Thyroid gland (tissue), 4 donors: ENCODE results near the gene RNF31. TPM values are rescaled to one million over a fixed set of nuclear protein-coding genes. Genes with fewer than 3 reads are reported as not detected.
A peak's percentile ranks its signal among the peaks of the same experiment; 100 is the strongest.
"Not testable (repeated sequence)": the region's sequence is repeated elsewhere in the genome, so short reads cannot be mapped to it uniquely, and the experiment has no call there.

ENCODE experiments used
- DNase-seq, 2 donors: peaks; one replicate each; pipeline ENCODE4 v3.0.0-alpha.2; 2019
- H3K27ac ChIP-seq, 3 donors: fragments of 200-600 bp; sonication (generic); 1 replicate in 2 of 3; 2 replicates in 1 of 3; pipeline ENCODE4 v1.5.1; 2016 to 2019; ENCODE audit warnings: mild to moderate bottlenecking in 1 of 3, moderate library complexity in 1 of 3
- H3K27me3 ChIP-seq: fragments of 200-600 bp; sonication (generic); one replicate; pipeline ENCODE4 v1.5.1; 2019
- H3K36me3 ChIP-seq, 2 donors: fragments of 200-600 bp; sonication (generic); one replicate each; pipeline ENCODE4 v1.5.1; 2016 to 2019
- H3K4me1 ChIP-seq, 2 donors: fragments of 200-600 bp; sonication (generic); one replicate each; pipeline ENCODE4 v1.5.1; 2017 to 2019
- H3K4me3 ChIP-seq, 3 donors: fragments of 200-600 bp; sonication (generic); replicated peaks in 1 of 3; 1 replicate in 2 of 3; 2 replicates in 1 of 3; pipeline ENCODE4 v1.5.1; 2016; ENCODE audit warnings: mild to moderate bottlenecking in 1 of 3
- H3K9me3 ChIP-seq: fragments of 200-600 bp; sonication (generic); one replicate; pipeline ENCODE4 v1.5.1; 2017
- POLR2A ChIP-seq, 2 donors: fragments of 450-650 bp; IDR thresholded peaks; one replicate each; pipeline ENCODE4 v1.6.1; 2017; ENCODE audit warnings: antibody characterized with exemption in 2 of 2, mild to moderate bottlenecking in 2 of 2, moderate library complexity in 1 of 2
- WGBS, 2 donors: methylation state at CpG; one replicate each; pipeline ENCODE4 v1.1.5; 2017; 5-methylcytosine and 5-hydroxymethylcytosine counted together
- intact Hi-C: fragments of 100-400 bp; cut with DNase I; formaldehyde crosslinking; loops from one replicate; pipeline ENCODE4 v1.15.1; 2023
- total RNA-seq, 4 donors: library from RNA; depleted of rRNA; stranded (reverse); fragments of >200 nt; gene quantifications; one replicate each; pipeline ENCODE4 v1.2.3, GENCODE V29; 2016
- TF ChIP-seq, protein P1 (sequence below), 6 experiments: fragments of 200-600 bp in 3 of 6; fragments of 450-650 bp in 3 of 6; sonication (generic) in 3 of 6; IDR thresholded peaks; one replicate each; pipeline ENCODE4 v1.5.1; 2016 to 2019; ENCODE audit warnings: antibody characterized with exemption in 6 of 6, mild to moderate bottlenecking in 2 of 6, inconsistent platforms in 1 of 6, moderate library complexity in 1 of 6

Gene RNF31
- total RNA-seq, 4 donors from 2014 or later: 30.6 to 106 (median 67.6) TPM

DNA sequence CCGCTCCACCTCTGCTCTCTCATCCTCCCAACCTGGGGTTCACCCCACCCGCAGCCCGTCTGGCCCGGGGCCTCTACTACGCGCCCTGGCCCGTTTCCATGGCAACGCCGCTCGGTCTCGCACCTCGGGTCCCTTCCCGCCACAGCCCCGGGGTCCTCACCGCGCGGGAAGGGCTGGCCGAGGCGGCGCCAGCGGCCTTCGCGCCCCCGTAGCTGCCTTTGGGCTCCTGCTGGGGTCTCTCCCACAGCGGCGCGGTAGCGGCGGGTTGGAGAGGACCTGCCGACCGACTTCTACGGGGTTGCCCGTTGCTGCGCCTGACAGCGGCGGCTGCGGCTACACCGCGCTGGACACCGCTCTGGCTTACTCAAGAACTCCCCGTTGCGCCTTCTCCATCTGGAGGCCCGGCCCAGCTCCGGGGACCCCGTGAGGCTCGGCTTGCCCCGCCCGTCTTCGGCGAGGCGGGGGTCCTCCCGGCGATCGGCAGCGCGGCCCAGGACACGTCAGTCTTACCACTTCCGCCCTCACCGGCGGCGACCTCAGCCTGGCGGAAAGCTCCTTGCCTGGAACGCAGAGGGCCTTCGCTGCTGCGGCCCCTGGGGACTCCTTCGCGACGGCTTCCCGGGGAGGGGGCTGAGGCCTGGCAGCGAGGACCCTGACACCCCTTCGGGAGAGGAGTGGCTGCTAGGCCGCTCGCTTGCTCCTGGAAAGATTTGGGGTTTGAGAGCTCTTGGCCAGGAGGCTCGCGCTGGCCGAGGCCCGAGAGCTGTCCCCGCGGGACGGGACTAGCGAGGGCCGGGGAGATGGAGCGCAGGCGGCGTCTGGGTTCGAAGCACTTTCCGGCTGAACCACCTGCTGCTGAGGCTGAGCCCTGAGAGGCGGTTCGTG, 48.1 kb downstream of the RNF31 start, which contains the start of gene TM9SF1:
Gene TM9SF1, minus strand, starts transcription at position 256 of the 885 bp plus-strand sequence. CDS start 422 bp downstream, outside the sequence.
- H3K27ac ChIP-seq: peak within 1 kb of the TSS; percentile 94 to 100 (median 98)
- H3K9me3 ChIP-seq: no peaks in the 10 kb centered on the region
- intact Hi-C loops: no loop called here
- H3K4me3 ChIP-seq: peak within 1 kb of the TSS; percentile 81 to 100 (median 94)
- H3K27me3 ChIP-seq: no peaks in the 10 kb centered on the region
- peaks cover 17 to 31% of the 10 kb centered on the region in 2 donors for H3K4me1 ChIP-seq
- DNase-seq: peak; percentile 86 to 89
- peaks cover 11 to 17% of the 10 kb centered on the region in 2 donors for H3K36me3 ChIP-seq
- 1% methylated on average over 11 to 32 of the region's 89 CpGs for whole genome bisulfite sequencing, 2 donors
- TF ChIP-seq, protein P1, sequence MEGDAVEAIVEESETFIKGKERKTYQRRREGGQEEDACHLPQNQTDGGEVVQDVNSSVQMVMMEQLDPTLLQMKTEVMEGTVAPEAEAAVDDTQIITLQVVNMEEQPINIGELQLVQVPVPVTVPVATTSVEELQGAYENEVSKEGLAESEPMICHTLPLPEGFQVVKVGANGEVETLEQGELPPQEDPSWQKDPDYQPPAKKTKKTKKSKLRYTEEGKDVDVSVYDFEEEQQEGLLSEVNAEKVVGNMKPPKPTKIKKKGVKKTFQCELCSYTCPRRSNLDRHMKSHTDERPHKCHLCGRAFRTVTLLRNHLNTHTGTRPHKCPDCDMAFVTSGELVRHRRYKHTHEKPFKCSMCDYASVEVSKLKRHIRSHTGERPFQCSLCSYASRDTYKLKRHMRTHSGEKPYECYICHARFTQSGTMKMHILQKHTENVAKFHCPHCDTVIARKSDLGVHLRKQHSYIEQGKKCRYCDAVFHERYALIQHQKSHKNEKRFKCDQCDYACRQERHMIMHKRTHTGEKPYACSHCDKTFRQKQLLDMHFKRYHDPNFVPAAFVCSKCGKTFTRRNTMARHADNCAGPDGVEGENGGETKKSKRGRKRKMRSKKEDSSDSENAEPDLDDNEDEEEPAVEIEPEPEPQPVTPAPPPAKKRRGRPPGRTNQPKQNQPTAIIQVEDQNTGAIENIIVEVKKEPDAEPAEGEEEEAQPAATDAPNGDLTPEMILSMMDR (IDR thresholded peaks at IDR 0.05): peak in 1 of 6 experiments; percentile 7
- TF ChIP-seq POLR2A (IDR thresholded peaks at IDR 0.05): peak in 1 of 2 donors; percentile 78

DNA sequence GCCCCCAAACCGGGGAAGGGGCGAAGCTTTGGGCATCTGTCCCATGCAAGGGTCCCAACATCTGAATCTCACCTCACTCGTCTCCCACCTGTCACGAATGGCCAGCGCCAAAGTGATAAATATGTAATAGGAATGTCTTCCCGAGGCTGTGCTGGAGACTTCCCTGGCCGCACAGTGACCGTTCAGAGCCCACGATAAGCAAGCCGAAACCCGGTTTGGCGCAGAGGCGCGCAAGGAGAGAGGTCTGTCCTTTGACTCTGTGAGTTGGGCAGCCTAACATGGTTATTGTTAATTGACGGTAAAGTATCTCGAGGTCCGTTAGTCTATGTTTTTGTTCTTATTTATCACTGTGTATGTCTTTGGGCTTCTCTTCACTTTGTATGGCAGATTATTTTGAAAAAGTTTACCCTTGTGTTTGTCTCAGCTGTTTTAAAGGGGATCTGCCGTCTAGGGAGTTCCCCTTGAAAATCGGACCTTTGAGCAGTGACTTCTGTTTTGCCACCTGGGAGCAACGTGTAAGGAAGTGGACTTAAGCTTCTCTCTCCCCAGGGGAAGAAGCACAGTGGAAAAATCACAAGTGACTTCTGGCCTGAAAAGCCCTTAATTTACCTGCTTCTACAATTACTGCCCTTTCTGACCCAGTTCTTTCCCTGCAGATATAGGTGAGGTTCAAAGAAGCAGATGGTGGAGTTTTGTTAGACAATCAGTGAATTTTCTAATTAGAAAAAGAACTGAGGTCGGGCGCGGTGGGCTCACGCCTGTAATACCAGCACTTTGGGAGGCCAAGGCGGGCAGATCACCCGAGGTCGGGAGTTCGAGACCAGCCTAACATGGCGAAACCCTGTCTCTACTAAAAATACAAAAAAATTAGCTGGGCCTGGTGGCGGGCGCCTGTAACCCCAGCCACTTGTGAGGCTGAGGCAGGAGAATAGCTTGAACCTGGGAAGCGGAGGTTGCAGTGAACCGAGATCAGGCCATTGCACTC, 49.1 kb downstream of the RNF31 start:
- no peaks in the 10 kb centered on the region for H3K27me3 ChIP-seq
- TF ChIP-seq, protein P1 (IDR thresholded peaks at IDR 0.05): no peak
- no peak for TF ChIP-seq POLR2A (IDR thresholded peaks at IDR 0.05)
- peak overlapping the region; percentile 94 to 100 (median 98) for H3K27ac ChIP-seq
- peaks cover 11 to 16% of the 10 kb centered on the region in 2 donors for H3K36me3 ChIP-seq
- H3K4me1 ChIP-seq: peaks cover 17 to 31% of the 10 kb centered on the region in 2 donors
- intact Hi-C loops: no loop called here
- WGBS, 2 donors: 35 to 37% methylated on average over 32 to 33 of the region's 33 CpGs
- no peaks in the 10 kb centered on the region for H3K9me3 ChIP-seq
- H3K4me3 ChIP-seq: peak overlapping the region; percentile 81 to 100 (median 94)
- DNase-seq: peak in 1 of 2 donors; percentile 15

DNA sequence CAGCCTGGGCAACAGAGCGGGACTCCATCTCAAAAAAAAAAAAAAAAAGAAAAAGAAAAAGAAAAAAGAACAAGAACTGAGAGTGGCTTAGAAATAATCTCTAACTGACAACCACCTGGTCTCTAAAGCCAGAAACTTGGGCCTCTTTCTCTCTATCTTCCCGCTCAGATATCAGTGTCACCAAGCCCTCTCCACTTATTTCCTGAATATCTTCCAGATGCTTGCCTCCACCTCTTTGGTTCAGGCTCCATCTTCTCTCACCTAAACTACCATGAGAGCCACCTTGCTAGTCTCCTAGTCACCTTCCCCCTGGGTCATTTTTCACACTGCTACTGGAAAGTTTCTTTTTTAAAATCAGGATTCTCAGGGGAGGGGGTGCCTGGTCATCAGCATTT, 49.8 kb downstream of the RNF31 start:
- no peak overlapping the region for H3K4me3 ChIP-seq
- H3K4me1 ChIP-seq: peaks cover 17 to 31% of the 10 kb centered on the region in 2 donors
- no peak for TF ChIP-seq POLR2A (IDR thresholded peaks at IDR 0.05)
- TF ChIP-seq, protein P1 (IDR thresholded peaks at IDR 0.05): no peak

DNA sequence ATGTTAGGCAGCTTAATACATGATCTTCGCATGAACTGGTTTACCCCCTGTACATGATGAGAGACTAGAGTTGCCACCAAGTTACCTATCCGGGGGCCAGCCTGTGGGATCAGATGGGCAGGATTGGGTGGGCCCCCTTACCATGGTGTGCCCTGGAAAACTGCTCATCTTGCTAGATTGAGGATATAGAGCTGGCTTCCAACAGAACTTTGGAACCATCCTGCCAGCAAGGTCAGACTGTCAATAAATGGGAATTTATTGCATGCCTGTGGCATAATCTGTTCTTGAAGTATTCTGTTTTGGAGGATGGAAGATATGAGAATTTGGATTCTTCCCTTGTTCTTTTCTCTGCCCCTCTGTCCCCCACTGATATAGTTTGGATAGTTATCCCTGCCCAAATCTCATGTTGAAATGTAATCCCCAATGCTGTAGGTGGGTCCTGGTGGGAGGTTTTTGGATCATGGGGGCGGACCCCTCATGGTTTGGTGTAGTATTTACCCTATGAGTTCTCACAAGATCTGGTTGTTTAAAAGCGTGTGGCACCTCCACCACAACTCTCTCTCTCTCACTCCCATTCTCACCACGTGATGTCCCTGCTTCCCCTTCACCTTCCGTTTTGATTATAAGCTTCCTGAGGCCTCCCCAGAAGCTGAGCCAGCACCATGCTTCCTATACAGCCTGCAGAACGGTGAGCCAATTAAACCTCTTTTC, 51.7 kb downstream of the RNF31 start:
- no peak for DNase-seq
- WGBS, 2 donors: 92 to 93% methylated on average over 7 of the region's 7 CpGs
- no peaks in the 10 kb centered on the region for H3K36me3 ChIP-seq
- H3K27ac ChIP-seq: no peak overlapping the region
- H3K4me1 ChIP-seq: peaks cover 16 to 29% of the 10 kb centered on the region in 2 donors
- H3K27me3 ChIP-seq: no peaks in the 10 kb centered on the region
- intact Hi-C loops: no loop called here
- TF ChIP-seq POLR2A (IDR thresholded peaks at IDR 0.05): no peak
- TF ChIP-seq, protein P1 (IDR thresholded peaks at IDR 0.05): no peak
- H3K4me3 ChIP-seq: no peak overlapping the region
- H3K9me3 ChIP-seq: no peaks in the 10 kb centered on the region

More for the DNA sequence above, 49.8 kb downstream of the RNF31 start:
- Histone ChIP-seq H3K27ac (no peak overlapping the region), H3K36me3 (peaks cover 5 to 9% of the 10 kb centered on the region in 2 donors), H3K9me3 (no peaks in the 10 kb centered on the region), H3K27me3 (no peaks in the 10 kb centered on the region)
- WGBS, 2 donors: 98% methylated on average over 2 of the region's 2 CpGs
- DNase-seq: no peak
- intact Hi-C loops: no loop called here

DNA sequence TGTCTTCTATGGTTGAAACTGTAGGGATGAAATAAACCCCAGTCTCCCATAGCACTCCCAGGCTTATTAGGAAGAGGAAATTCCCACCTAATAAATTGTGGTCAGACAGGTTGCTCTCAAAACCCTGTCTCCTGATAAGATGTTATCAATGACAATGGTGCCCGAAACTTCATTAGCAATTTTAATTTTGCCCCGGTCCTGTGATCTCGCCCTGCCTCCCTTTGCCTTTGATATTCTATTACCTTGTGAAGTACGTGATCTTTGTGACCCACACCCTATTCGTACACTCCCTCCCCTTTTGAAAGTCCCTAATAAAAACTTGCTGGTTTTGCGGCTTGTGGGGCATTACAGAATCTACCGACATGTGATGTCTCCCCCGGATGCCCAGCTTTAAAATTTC, 55.2 kb downstream of the RNF31 start:
- H3K9me3 ChIP-seq, intact Hi-C loops, H3K4me1 ChIP-seq, H3K36me3 ChIP-seq, H3K27me3 ChIP-seq, H3K27ac ChIP-seq, DNase-seq, H3K4me3 ChIP-seq: not testable (repeated sequence)
- WGBS, 2 donors: 90% methylated on average over 8 of the region's 8 CpGs

DNA sequence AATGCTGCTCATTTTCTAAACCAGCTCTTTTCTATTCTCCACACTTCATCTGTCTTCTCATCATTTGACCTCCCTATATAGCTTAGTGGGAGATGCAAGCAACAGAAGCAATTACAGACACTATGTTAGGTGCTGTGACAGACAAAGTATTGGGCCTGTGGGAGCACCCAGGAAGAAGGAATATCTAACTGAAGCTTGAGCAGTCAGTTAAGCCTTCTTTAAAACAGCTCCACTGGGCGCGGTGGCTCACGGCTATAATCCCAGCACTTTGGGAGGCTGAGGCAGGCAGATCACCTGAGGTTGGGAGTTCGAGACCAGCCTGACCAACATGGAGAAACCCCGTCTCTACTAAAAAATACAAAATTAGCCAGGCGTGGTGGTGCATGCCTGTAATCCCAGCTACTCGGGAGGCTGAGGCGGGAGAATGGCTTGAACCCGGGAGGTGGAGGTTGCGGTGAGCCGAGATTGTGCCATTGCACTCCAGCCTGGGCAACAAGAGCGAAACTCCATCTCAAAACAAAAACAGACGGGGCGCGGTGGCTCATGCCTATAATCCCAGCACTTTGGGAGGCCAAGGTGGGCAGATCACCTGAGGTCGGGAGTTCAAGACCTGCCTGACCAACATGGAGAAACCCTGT, 56.1 kb downstream of the RNF31 start:
- H3K27ac ChIP-seq, H3K4me3 ChIP-seq, intact Hi-C loops, H3K4me1 ChIP-seq, H3K9me3 ChIP-seq, H3K27me3 ChIP-seq, DNase-seq: not testable (repeated sequence)
- 92 to 94% methylated on average over 16 of the region's 16 CpGs for WGBS, 2 donors
- peaks cover 9 to 16% of the 10 kb centered on the region in 2 donors for H3K36me3 ChIP-seq
